HepG2 (cell line): ENCODE results near the gene FGF7. TPM values are rescaled to one million over a fixed set of nuclear protein-coding genes. Genes with fewer than 3 reads are reported as not detected.

Experiments used
- ATAC-seq: fragments of 200-7000 bp; cut with Tn5 transposase; 3 replicates; pipeline ENCODE4 v1.9.1; 2020; ENCODE audit warnings: mild to moderate bottlenecking, moderate library complexity
- BruUV-seq: library from RNA; stranded (reverse); fragments of 400-500 nt; replicated peaks from 2 replicates; lab custom pipeline; 2021; lab: Mats Ljungman, UMichigan
- CTCF ChIA-PET: fragments of 300-600 bp; formaldehyde crosslinking; extraction: SDS; loops from one replicate; lab custom pipeline; 2021; ENCODE audit warnings: low total read pairs, inconsistent platforms, low intra/inter-chr PET ratio; lab: Yijun Ruan, JAX
- POLR2A ChIA-PET: fragments of 350-600 bp; sonication (Branson Sonifier 250); formaldehyde crosslinking; loops from one replicate; lab custom pipeline; 2020; ENCODE audit warnings: antibody characterized with exemption, inconsistent platforms; lab: Yijun Ruan, JAX
- DNase-seq: peaks from one replicate; pipeline ENCODE4 v3.0.0-alpha.2; 2015; ENCODE audit warnings: low spot score
- FAIRE-seq: peaks from 3 replicates; lab custom pipeline; 2011; peaks lifted over from hg19 to GRCh38; lab: Jason Lieb, UNC
- H2AFZ ChIP-seq: one replicate; pipeline ENCODE4 v1.6.1; 2011; ENCODE audit warnings: low read length, inconsistent platforms
- H3K27ac ChIP-seq: fragments of 300-600 bp; 3 replicates; pipeline ENCODE4 v1.8.0; 2011; ENCODE audit warnings: mixed run types, mild to moderate bottlenecking, mixed read lengths, low read length, inconsistent platforms; ENCODE audit not compliant: insufficient read depth; ENCODE audit errors: extremely low read length
- H3K27me3 ChIP-seq, 2 experiments: fragments of 200-600 bp in 1 of 2; 2 replicates in 1 of 2; 3 replicates in 1 of 2; pipeline versions ENCODE4 v1.6.0 to v1.8.0; 2011; ENCODE audit warnings: low read length in 2 of 2, mild to moderate bottlenecking in 2 of 2, moderate library complexity in 2 of 2, inconsistent platforms in 1 of 2; ENCODE audit not compliant: insufficient read depth in 2 of 2, control insufficient read depth in 1 of 2
- H3K36me3 ChIP-seq, 2 experiments: fragments of 200-600 bp in 1 of 2; replicated peaks in 1 of 2; 2 replicates in 1 of 2; 3 replicates in 1 of 2; pipeline versions ENCODE4 v1.5.1 to v1.8.0; 2011; ENCODE audit warnings: low read length in 2 of 2, inconsistent platforms in 1 of 2; ENCODE audit not compliant: insufficient read depth in 2 of 2, control insufficient read depth in 1 of 2
- H3K4me1 ChIP-seq: 2 replicates; pipeline ENCODE4 v1.5.1; 2012; ENCODE audit warnings: low read length, inconsistent platforms; ENCODE audit not compliant: insufficient read depth
- H3K4me2 ChIP-seq: 2 replicates; pipeline ENCODE4 v1.6.0; 2011; ENCODE audit warnings: low read depth, low read length, inconsistent platforms
- H3K4me3 ChIP-seq, 3 experiments: fragments of 200-600 bp in 1 of 3; sonication (generic), shearing (Covaris generic) in 1 of 3; replicated peaks in 1 of 3; 2 replicates each; pipeline ENCODE4 v1.5.1; 2011 to 2016; ENCODE audit warnings: low read length in 3 of 3, inconsistent platforms in 2 of 3, low read depth in 2 of 3, mild to moderate bottlenecking in 2 of 3, control low read depth in 1 of 3, mixed read lengths in 1 of 3; ENCODE audit not compliant: insufficient read depth in 1 of 3
- H3K79me2 ChIP-seq: one replicate; pipeline ENCODE4 v1.6.1; 2011; ENCODE audit warnings: low read length, inconsistent platforms; ENCODE audit not compliant: insufficient read depth
- H3K9ac ChIP-seq: 2 replicates; pipeline ENCODE4 v1.6.0; 2011; ENCODE audit warnings: mild to moderate bottlenecking, low read depth, low read length, inconsistent platforms; ENCODE audit not compliant: insufficient read depth
- H3K9me3 ChIP-seq: 2 replicates; pipeline ENCODE4 v1.5.1; 2012; ENCODE audit warnings: mild to moderate bottlenecking, low read length
- H4K20me1 ChIP-seq: 2 replicates; pipeline ENCODE4 v1.6.0; 2011; ENCODE audit warnings: inconsistent platforms, mild to moderate bottlenecking, low read length, moderate library complexity; ENCODE audit not compliant: insufficient read depth
- FOXM1 ChIP-seq: sonication (generic); formaldehyde crosslinking; IDR thresholded peaks from 2 replicates; pipeline ENCODE4 v1.5.0; 2020; ENCODE audit warnings: missing genetic modification reagents
- GATA4 ChIP-seq: sonication (generic); IDR thresholded peaks from 2 replicates; pipeline ENCODE4 v1.6.1; 2016; ENCODE audit warnings: antibody characterized with exemption, low read depth, borderline replicate concordance
- HOXA5 ChIP-seq: sonication (generic); formaldehyde crosslinking; IDR thresholded peaks from 2 replicates; pipeline ENCODE4 v1.4.0; 2020; ENCODE audit warnings: missing genetic modification reagents
- JUNB ChIP-seq: sonication (generic); formaldehyde crosslinking; IDR thresholded peaks from 2 replicates; pipeline ENCODE4 v1.8.0; 2022; ENCODE audit warnings: missing genetic modification reagents, mild to moderate bottlenecking, borderline replicate concordance
- MZF1 ChIP-seq: sonication (generic); formaldehyde crosslinking; IDR thresholded peaks from 2 replicates; pipeline ENCODE4 v1.8.1; 2023; ENCODE audit warnings: mild to moderate bottlenecking, missing genetic modification reagents, borderline replicate concordance
- NR2F6 ChIP-seq, 2 experiments: IDR thresholded peaks; 2 replicates each; pipeline ENCODE4 v1.6.1; 2016; ENCODE audit warnings: antibody characterized with exemption in 1 of 2, mild to moderate bottlenecking in 1 of 2
- SIX4 ChIP-seq: sonication (generic); formaldehyde crosslinking; IDR thresholded peaks from 2 replicates; pipeline ENCODE4 v1.4.0; 2020; ENCODE audit warnings: missing genetic modification reagents
- SP2 ChIP-seq: sonication (generic); formaldehyde crosslinking; IDR thresholded peaks from 2 replicates; pipeline ENCODE4 v1.5.1; 2020; ENCODE audit warnings: mild to moderate bottlenecking, missing genetic modification reagents
- TMF1 ChIP-seq: sonication (generic); formaldehyde crosslinking; IDR thresholded peaks from 2 replicates; pipeline ENCODE4 v1.8.1; 2022; ENCODE audit warnings: low read depth, missing genetic modification reagents
- ZKSCAN8 ChIP-seq: IDR thresholded peaks from 2 replicates; pipeline ENCODE4 v1.6.1; 2016; ENCODE audit warnings: borderline replicate concordance, missing genetic modification reagents, missing compliant biosample characterization
- ZMYM3 ChIP-seq: sonication (generic); formaldehyde crosslinking; IDR thresholded peaks from 2 replicates; pipeline ENCODE4 v1.5.1; 2020; ENCODE audit warnings: mild to moderate bottlenecking, missing genetic modification reagents
- ZNF20 ChIP-seq: sonication (generic); formaldehyde crosslinking; IDR thresholded peaks from 2 replicates; pipeline ENCODE4 v1.4.0; 2020; ENCODE audit warnings: mild to moderate bottlenecking, moderate library complexity, missing genetic modification reagents
- ZNF674 ChIP-seq: sonication (generic); formaldehyde crosslinking; IDR thresholded peaks from 2 replicates; pipeline ENCODE4 v1.5.0; 2020; ENCODE audit warnings: low read depth, mild to moderate bottlenecking, missing genetic modification reagents
- ZNF776 ChIP-seq: sonication (generic); formaldehyde crosslinking; IDR thresholded peaks from 2 replicates; pipeline ENCODE4 v1.4.0; 2020; ENCODE audit warnings: mild to moderate bottlenecking, missing genetic modification reagents
- ZSCAN25 ChIP-seq: sonication (generic); formaldehyde crosslinking; IDR thresholded peaks from 2 replicates; pipeline ENCODE4 v1.8.0; 2022; ENCODE audit warnings: mild to moderate bottlenecking, missing genetic modification reagents
- WGBS: methylation state at CpG from one replicate; pipeline ENCODE4 v1.1.6; 2017; ENCODE audit warnings: low lambda C conversion rate; 5-methylcytosine and 5-hydroxymethylcytosine counted together
- in situ Hi-C: cut with HindIII; loops from 2 replicates; pipeline ENCODE4 v1.10.0; 2017; ENCODE audit warnings: low pct_unique_long_range_greater_than_20kb; ENCODE audit not compliant: extremely low pct_ligation_motif_present
- intact Hi-C: fragments of 100-400 bp; cut with micrococcal nuclease; formaldehyde crosslinking; loops from one replicate; pipeline ENCODE4 v1.10.0; 2022; ENCODE audit not compliant: unreplicated experiment
- polyA plus RNA-seq, 8 experiments: library from polyadenylated mRNA; depleted of rRNA in 3 of 8; stranded (reverse) in 7 of 8; unstranded in 1 of 8; fragments of >200 nt; fragmentation: Illumina TruSeq in 4 of 8; extraction: Trizol in 4 of 8; gene quantifications; 2 replicates each; pipeline versions ENCODE4 v1.2.1 to v1.2.3, GENCODE V29; 2011 to 2016; ENCODE audit warnings: low read depth in 4 of 8, missing spikeins in 1 of 8, mixed read lengths in 1 of 8; ENCODE audit not compliant: insufficient read depth in 1 of 8
- total RNA-seq, 5 experiments: library from RNA; depleted of rRNA; stranded (reverse); fragments of >200 nt; fragmentation: Illumina TruSeq; extraction: Trizol; gene quantifications; 2 replicates each; pipeline ENCODE4 v1.2.3, GENCODE V29; 2016; ENCODE audit warnings: low read depth in 1 of 5
- TF ChIP-seq, protein P1 (sequence below): sonication (generic); formaldehyde crosslinking; IDR thresholded peaks from 2 replicates; pipeline ENCODE4 v1.5.0; 2020; ENCODE audit warnings: mild to moderate bottlenecking, missing genetic modification reagents
- TF ChIP-seq, protein P2 (sequence below): sonication (generic); formaldehyde crosslinking; IDR thresholded peaks from 2 replicates; pipeline ENCODE4 v1.9.0; 2021; ENCODE audit warnings: missing genetic modification reagents, borderline replicate concordance

FGF7 gene
- total and polyA plus RNA-seq, 2 of the 13 experiments (the other 11 are each of a cell fraction or from before 2014, with no cell fraction given) = not detected

DNA sequence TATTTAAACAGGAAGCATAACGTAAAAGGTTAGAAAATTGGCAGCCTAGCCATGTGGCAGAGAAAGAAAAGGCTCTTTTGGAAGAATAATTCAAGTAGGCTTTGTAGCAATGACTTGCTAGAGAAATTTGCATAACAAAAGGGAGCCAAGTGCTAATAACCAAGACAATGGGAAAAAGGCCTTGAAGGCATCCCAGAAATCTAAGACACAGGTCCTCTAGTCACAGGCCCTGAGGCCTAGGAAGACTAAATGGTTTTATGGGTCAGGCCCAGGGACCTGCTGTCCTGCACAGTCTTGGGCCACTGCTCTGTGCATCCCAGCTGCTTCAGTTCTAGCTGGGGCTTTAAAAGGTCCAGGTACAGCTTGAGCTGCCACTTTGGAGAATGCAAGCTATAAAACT, 78.5 kb downstream of the FGF7 start (continued):
- TF ChIP-seq, protein P1, sequence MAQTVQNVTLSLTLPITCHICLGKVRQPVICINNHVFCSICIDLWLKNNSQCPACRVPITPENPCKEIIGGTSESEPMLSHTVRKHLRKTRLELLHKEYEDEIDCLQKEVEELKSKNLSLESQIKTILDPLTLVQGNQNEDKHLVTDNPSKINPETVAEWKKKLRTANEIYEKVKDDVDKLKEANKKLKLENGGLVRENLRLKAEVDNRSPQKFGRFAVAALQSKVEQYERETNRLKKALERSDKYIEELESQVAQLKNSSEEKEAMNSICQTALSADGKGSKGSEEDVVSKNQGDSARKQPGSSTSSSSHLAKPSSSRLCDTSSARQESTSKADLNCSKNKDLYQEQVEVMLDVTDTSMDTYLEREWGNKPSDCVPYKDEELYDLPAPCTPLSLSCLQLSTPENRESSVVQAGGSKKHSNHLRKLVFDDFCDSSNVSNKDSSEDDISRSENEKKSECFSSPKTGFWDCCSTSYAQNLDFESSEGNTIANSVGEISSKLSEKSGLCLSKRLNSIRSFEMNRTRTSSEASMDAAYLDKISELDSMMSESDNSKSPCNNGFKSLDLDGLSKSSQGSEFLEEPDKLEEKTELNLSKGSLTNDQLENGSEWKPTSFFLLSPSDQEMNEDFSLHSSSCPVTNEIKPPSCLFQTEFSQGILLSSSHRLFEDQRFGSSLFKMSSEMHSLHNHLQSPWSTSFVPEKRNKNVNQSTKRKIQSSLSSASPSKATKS = no peak
- TF ChIP-seq NR2F6 (IDR thresholded peaks at IDR 0.05) = no peak
- no peak for TF ChIP-seq NR2F6 (CRISPR knock-in tag; IDR thresholded peaks at IDR 0.05)
- TF ChIP-seq, protein P2, sequence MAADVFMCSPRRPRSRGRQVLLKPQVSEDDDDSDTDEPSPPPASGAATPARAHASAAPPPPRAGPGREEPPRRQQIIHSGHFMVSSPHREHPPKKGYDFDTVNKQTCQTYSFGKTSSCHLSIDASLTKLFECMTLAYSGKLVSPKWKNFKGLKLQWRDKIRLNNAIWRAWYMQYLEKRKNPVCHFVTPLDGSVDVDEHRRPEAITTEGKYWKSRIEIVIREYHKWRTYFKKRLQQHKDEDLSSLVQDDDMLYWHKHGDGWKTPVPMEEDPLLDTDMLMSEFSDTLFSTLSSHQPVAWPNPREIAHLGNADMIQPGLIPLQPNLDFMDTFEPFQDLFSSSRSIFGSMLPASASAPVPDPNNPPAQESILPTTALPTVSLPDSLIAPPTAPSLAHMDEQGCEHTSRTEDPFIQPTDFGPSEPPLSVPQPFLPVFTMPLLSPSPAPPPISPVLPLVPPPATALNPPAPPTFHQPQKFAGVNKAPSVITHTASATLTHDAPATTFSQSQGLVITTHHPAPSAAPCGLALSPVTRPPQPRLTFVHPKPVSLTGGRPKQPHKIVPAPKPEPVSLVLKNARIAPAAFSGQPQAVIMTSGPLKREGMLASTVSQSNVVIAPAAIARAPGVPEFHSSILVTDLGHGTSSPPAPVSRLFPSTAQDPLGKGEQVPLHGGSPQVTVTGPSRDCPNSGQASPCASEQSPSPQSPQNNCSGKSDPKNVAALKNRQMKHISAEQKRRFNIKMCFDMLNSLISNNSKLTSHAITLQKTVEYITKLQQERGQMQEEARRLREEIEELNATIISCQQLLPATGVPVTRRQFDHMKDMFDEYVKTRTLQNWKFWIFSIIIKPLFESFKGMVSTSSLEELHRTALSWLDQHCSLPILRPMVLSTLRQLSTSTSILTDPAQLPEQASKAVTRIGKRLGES (CRISPR knock-in tag) = no peak
- no peak for TF ChIP-seq ZNF674 (CRISPR knock-in tag)
- TF ChIP-seq ZSCAN25 (CRISPR knock-in tag) = no peak
- TF ChIP-seq SP2 (CRISPR knock-in tag) = no peak
- no peak for TF ChIP-seq FOXM1 (CRISPR knock-in tag)
- no peak for TF ChIP-seq HOXA5 (CRISPR knock-in tag)

DNA sequence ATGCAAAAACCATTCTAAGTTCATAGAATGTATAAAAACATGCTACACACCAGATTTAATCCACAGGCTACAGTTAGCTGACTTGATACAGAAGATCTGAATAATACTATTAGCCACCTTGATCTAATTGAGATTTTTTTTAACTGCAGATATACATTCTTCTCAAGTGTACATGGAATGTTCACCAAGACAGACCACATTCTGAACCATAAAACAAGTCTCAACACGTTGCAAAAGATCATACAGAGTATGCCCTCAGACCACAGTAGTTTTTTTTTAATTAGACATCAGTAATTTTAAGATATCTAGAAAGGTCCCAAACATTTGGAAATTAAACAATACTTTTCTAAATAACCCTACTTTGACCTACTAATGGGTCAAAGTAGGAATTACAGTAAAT, 83.3 kb downstream of the FGF7 start:
- H3K4me3 ChIP-seq = no peak overlapping the region
- no peak for TF ChIP-seq ZNF20 (CRISPR knock-in tag)
- TF ChIP-seq JUNB (CRISPR knock-in tag) = no peak
- no peak for TF ChIP-seq HOXA5 (CRISPR knock-in tag)
- TF ChIP-seq GATA4 = no peak
- TF ChIP-seq ZMYM3 (CRISPR knock-in tag) = no peak
- no peak for TF ChIP-seq ZNF776 (CRISPR knock-in tag)
- TF ChIP-seq ZKSCAN8 (CRISPR knock-in tag) = no peak
- TF ChIP-seq TMF1 (CRISPR knock-in tag) = no peak
- no peak for TF ChIP-seq MZF1 (CRISPR knock-in tag)
- no peak for TF ChIP-seq SIX4 (CRISPR knock-in tag)
- 0% methylated on average over 1 of the region's 1 CpG for WGBS
- ChIA-PET CTCF (no interaction called here), POLR2A (no interaction called here)
- no peak for DNase-seq
- no peaks in the 10 kb centered on the region for H3K4me1 ChIP-seq
- no peaks in the 10 kb centered on the region for H3K36me3 ChIP-seq
- no peaks in the 10 kb centered on the region for H4K20me1 ChIP-seq
- FAIRE-seq = no peak
- no peak for ATAC-seq
- no TSS peak for BruUV-seq
- H3K9ac ChIP-seq = no peak overlapping the region
- intact Hi-C loops = no loop called here
- H3K4me2 ChIP-seq = no peak overlapping the region
- in situ Hi-C loops = no loop called here
- H3K9me3 ChIP-seq = no peaks in the 10 kb centered on the region
- no peaks in the 10 kb centered on the region for H3K79me2 ChIP-seq
- H3K27me3 ChIP-seq = no peaks in the 10 kb centered on the region
- H2AFZ ChIP-seq = no peak overlapping the region
- H3K27ac ChIP-seq = no peak overlapping the region
